Measurements from ENCODE around the gene RAB26. TPM values are rescaled to one million over a fixed set of nuclear protein-coding genes. Genes with fewer than 3 reads are reported as not detected.

RAB26 gene
- total and polyA plus RNA-seq, 2 donors (not counting 3 experiments of a cell fraction or from before 2014, with no cell fraction given), result 0.91 to 2.0 TPM

- dilution Hi-C loops (cut with MboI; ENCODE audit: extremely low pct_ligation_motif_present, low sequenced_read_pairs), result no loop called here
- no peaks in the 10 kb centered on the region for H3K27me3 ChIP-seq (ENCODE audit: control insufficient read depth in 2 of 2, insufficient read depth in 2 of 2, low read length in 2 of 2)
- no peaks in the 10 kb centered on the region for H3K36me3 ChIP-seq (ENCODE audit: control insufficient read depth in 2 of 2, extremely low read depth in 1 of 2, insufficient read depth in 2 of 2, low read length in 2 of 2)
- H3K4me1 ChIP-seq (ENCODE audit: control insufficient read depth, extremely low read depth, insufficient read depth, low read length), result no peaks in the 10 kb centered on the region
- no peaks in the 10 kb centered on the region for H3K9me1 ChIP-seq (replicated peaks; ENCODE audit: control insufficient read depth, extremely low read depth, insufficient read depth, low read length)
- no peak overlapping the region for H3K27ac ChIP-seq (ENCODE audit: insufficient read depth, low read depth, low read length)
- intact Hi-C loops (cut with micrococcal nuclease), result no loop called here
- H3K4me2 ChIP-seq (ENCODE audit: insufficient read depth, low read length), result no peak overlapping the region
- no TSS peak for BruUV-seq (replicated peaks)
- H3K4me3 ChIP-seq (replicated peaks in 1 of 3; ENCODE audit: insufficient read depth in 1 of 3, low read depth in 1 of 3, low read length in 3 of 3), result no peak overlapping the region
- H3K79me2 ChIP-seq (ENCODE audit: control insufficient read depth, insufficient read depth, low read length), result no peaks in the 10 kb centered on the region
- TF ChIP-seq EZH2 (IDR thresholded peaks at IDR 0.05; ENCODE audit: borderline replicate concordance, low read depth, low read length, severe bottlenecking) (no peak), FOS (IDR thresholded peaks at IDR 0.05; ENCODE audit: borderline replicate concordance, insufficient read depth, low read length) (no peak), POLR2A (IDR thresholded peaks at IDR 0.05; ENCODE audit: low read depth, low read length) (no peak), POLR2AphosphoS5 (IDR thresholded peaks at IDR 0.05; ENCODE audit: insufficient read depth, low read depth, low read length) (no peak), JUN (IDR thresholded peaks at IDR 0.05; ENCODE audit: borderline replicate concordance, insufficient read depth, insufficient read length, low read depth) (no peak), GATA2 (IDR thresholded peaks at IDR 0.05; ENCODE audit: insufficient read depth, insufficient read length, low read depth, low read length) (no peak), CTCF (IDR thresholded peaks at IDR 0.05; ENCODE audit: extremely low read depth in 1 of 2, insufficient read depth in 1 of 2, low read depth in 1 of 2, low read length in 2 of 2) (no peak), MAX (IDR thresholded peaks at IDR 0.05; ENCODE audit: insufficient read depth, insufficient read length) (no peak), MYC (IDR thresholded peaks at IDR 0.05; ENCODE audit: low read depth, low read length) (no peak)
- no peak overlapping the region for H2AFZ ChIP-seq (ENCODE audit: low read depth, low read length)
- H4K20me1 ChIP-seq (replicated peaks; ENCODE audit: control insufficient read depth, extremely low read depth, insufficient read depth, low read length), result no peaks in the 10 kb centered on the region
- CTCF ChIA-PET, result interaction anchor here (0.7 kb wide), 1 partner anchor 15 kb away, joined by 3 read pairs; no protein-coding TSS in a partner anchor
- no peak for FAIRE-seq
- no peaks in the 10 kb centered on the region for H3K9me3 ChIP-seq (replicated peaks; ENCODE audit: control insufficient read depth, insufficient read depth, low read length)
- no peak for DNase-seq (ENCODE audit: low read depth, low spot score)
- no peak overlapping the region for H3K9ac ChIP-seq (replicated peaks; ENCODE audit: extremely low read depth, insufficient read depth, low read length)
- POLR2A ChIA-PET, result no interaction called here
These were observed 40.9 kb downstream of the RAB26 start for GRCh38 chr16:2189252-2189893.
